GM12865 (cell line): Measurements from ENCODE around the gene ATXN1.

Experiments used
- DNase-seq: peaks from one replicate; pipeline ENCODE4 v3.0.0; 2010; ENCODE audit warnings: low read depth
- H3K4me3 ChIP-seq: 2 replicates; pipeline ENCODE4 v1.5.1; 2011; ENCODE audit warnings: mild to moderate bottlenecking, low read depth, low read length, control low read depth
- TF ChIP-seq, protein P1 (sequence below): IDR thresholded peaks from 2 replicates; pipeline ENCODE4 v1.5.1; 2011; ENCODE audit warnings: low read length, control low read depth, low read depth, inconsistent platforms; ENCODE audit not compliant: insufficient read depth; ENCODE audit errors: missing control alignments

ATXN1 gene

DNA sequence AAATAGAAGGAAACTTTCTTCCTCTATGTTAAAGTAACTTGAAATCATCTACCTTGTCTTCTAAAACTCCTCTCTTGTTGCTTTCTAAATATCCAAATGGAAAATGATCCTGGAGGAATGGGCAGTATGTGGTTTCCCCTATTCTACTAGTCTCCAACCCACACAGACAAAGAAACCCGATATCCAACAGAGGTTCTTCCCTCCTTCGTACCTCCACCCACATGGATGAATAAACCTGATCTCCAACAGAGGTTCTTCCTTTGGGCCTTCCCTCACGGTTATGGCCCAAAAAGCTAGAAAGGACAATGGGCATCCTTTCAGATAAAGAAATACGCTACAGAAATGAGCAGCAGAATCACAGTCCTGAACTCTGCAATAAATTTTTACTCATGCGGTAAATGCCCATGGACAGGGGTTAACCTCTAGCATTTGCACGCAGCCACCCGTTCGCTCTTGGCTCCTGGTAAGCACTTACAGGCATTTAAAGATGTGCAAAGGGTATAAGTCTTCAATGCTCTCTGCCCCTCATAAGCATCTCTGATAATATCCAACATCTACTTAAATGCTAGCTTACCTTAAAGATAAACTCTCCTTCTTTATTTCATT lies 392.0 kb downstream of the ATXN1 start:
- TF ChIP-seq, protein P1, sequence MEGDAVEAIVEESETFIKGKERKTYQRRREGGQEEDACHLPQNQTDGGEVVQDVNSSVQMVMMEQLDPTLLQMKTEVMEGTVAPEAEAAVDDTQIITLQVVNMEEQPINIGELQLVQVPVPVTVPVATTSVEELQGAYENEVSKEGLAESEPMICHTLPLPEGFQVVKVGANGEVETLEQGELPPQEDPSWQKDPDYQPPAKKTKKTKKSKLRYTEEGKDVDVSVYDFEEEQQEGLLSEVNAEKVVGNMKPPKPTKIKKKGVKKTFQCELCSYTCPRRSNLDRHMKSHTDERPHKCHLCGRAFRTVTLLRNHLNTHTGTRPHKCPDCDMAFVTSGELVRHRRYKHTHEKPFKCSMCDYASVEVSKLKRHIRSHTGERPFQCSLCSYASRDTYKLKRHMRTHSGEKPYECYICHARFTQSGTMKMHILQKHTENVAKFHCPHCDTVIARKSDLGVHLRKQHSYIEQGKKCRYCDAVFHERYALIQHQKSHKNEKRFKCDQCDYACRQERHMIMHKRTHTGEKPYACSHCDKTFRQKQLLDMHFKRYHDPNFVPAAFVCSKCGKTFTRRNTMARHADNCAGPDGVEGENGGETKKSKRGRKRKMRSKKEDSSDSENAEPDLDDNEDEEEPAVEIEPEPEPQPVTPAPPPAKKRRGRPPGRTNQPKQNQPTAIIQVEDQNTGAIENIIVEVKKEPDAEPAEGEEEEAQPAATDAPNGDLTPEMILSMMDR, result no peak
- DNase-seq, result no peak
- H3K4me3 ChIP-seq, result no peak overlapping the region

DNA sequence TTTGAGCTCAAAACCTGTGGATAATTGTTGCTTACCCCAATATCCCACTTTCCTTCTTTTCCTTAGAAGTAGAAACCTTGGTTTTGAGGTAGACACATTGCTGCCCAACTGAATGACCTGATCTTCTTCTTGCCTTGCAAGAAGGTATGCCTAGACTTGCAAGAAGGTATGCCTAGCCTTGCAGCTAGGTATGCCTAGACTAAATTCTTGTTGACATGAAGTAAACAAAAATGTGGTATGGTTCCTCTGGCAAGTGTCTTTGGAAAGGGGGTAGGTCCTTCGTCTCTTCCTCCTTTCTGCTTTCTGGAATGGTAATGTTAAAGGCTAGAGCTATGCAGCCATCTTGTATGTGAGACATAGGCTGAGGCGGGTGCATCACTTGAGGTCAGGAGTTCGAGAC lies 393.7 kb downstream of the ATXN1 start:
- TF ChIP-seq, protein P1, result no peak
- no peak overlapping the region for H3K4me3 ChIP-seq
- DNase-seq, result no peak

DNA sequence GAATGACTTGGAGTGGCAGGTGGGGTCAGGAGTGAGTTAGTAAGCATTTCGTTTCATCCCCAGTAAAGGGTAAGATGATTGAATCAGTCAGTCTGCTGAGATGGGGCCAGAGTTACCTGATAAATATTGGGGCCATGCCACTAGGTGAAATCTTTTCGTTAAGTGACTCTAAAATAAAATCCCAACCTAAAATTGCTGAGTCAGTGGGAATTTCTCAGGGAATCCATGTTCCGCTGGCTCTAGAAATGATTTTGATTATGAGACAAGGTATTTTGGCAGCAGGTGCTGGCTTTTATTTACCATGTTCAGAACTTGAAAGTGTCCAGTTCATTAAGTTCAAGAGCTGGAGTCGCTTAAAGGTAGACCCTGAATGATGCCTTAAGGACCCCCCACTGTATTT lies 397.5 kb downstream of the ATXN1 start:
- no peak overlapping the region for H3K4me3 ChIP-seq
- TF ChIP-seq, protein P1, result no peak
- no peak for DNase-seq

DNA sequence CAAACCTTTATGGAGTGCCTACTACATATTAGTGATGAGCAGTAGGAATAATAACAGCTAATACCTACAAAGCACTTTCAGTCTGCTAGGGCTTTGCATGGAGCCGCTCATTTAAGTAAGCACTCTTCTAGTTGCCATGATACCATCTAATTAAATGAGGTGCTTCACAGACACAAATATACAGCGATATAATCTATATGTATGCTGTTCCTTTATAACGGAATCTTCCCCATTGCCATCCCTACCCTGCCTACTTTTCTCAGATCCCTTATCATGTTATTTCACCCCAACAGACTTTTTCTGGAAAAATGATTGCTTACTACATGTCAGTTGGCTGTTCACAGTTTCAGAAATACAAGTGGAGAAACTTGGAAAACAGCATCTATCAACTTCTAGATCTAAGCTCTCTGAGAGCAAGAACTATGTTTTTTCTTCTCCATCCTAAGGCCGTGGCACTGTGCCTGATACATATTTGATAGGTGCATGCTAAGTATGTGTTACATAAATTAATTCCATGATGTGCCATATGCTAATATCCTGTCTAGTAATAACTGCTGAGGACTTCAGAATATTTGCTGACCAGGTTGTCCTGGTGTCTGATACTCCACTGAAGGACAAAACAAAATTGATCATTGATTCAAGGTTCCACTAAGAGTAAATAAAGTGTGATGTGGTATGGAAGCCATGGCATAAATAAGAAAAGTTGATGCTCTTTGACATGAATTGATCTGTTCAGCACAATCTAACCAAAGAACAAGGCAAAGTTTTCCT lies 398.3 kb downstream of the ATXN1 start:
- H3K4me3 ChIP-seq, result no peak overlapping the region
- TF ChIP-seq, protein P1, result no peak
- DNase-seq, result no peak

DNA sequence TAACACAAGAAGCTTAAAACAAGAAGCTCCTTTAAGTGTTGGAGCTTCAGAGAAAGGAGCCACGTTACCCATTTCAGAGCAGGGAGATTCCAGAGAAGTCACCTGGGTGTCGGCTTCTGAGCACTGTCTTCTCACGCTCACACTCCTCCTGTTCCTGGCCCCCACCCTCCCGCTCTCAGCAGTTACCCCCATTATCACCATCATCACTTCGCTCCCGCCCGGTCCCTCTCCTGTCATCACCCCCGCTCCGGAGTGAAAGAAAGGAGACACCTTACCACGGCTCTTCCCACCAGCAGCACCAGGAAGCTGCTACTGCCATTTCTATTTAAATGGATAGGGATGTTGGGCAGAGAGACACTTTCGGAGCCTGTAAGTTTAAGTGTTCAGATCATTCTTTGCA lies 399.0 kb downstream of the ATXN1 start:
- TF ChIP-seq, protein P1, result no peak

DNA sequence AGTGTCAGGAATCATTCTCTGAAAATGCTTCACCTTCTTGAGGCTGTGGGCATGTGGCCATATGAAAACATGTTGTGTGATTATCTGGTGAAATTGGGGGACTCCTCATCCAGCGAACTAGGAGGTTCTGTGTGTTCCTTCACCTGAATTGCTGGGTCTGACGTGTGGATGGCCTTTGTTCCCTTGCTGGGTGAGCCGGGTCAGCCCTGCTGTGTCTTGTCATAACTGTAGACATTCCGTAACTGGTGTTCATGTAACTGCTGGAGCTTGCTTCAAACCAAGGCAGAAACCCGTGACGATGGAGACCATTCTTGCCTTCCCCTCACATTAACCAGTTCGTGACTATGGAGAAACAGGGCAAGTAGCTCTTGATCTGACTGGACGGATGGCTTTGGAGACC lies 399.4 kb downstream of the ATXN1 start:
- no peak for DNase-seq
- TF ChIP-seq, protein P1, result no peak

More for the DNA sequence above, 399.0 kb downstream of the ATXN1 start:
- no peak for DNase-seq
- H3K4me3 ChIP-seq, result no peak overlapping the region

DNA sequence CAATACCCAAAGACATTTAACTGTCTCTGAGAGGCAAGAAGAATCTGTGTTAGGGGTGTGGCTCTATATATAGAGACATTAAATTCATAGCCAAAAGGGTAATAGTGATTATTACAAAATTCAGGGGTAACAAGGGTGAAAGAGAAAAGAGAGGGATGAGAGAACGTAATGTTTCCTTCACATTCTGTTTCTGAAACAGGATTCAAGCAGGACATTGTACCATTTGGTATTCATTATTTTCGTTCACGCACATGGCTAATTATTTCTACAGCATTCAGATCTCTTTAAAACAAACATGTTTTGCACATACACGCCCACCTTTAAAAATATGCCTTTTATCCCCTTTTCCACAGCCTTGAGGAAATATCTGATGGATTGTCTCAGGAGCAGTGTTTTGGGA lies 400.1 kb downstream of the ATXN1 start:
- H3K4me3 ChIP-seq, result no peak overlapping the region
- TF ChIP-seq, protein P1, result no peak
- DNase-seq, result no peak

More for the DNA sequence above, 399.4 kb downstream of the ATXN1 start:
- H3K4me3 ChIP-seq, result no peak overlapping the region
